GM19372 (cell line): ENCODE data around the gene SIGLEC1.

Source experiments
- ATAC-seq: cut with Tn5 transposase; IDR thresholded peaks from one replicate; pipeline ENCODE4 v1.9.1; 2021; ENCODE audit warnings: mild to moderate bottlenecking, low read depth, moderate library complexity; ENCODE audit not compliant: unreplicated experiment

SIGLEC1 gene

GRCh38 chr20:3663031-3663701 is 49.2 kb downstream of the SIGLEC1 start, which contains the start of gene GFRA4:
Gene GFRA4 (minus strand): TSS chr20:3663399. CDS start chr20:3663399, 0 bp downstream.
- ATAC-seq: no peak
